Measurements from ENCODE around the gene GABPB1. TPM values are rescaled to one million over a fixed set of nuclear protein-coding genes. Genes with fewer than 3 reads are reported as not detected.

Gene GABPB1
- total RNA-seq, 1 donor from 2014 or later: 77.7 TPM

GRCh38 chr15:50233192-50233736, 121.7 kb downstream of the GABPB1 start:
- H2AFZ ChIP-seq (replicated peaks): no peak overlapping the region
- peaks cover 3% of the 10 kb centered on the region for H3K4me1 Mint-ChIP-seq

GRCh38 chr15:50232791-50233190, 122.2 kb downstream of the GABPB1 start:
- H4K20me1 ChIP-seq (ENCODE audit: low read depth): no peaks in the 10 kb centered on the region
- H3K36me3 ChIP-seq: no peaks in the 10 kb centered on the region
- H3K36me3 Mint-ChIP-seq: no peaks in the 10 kb centered on the region
- H3K4me3 ChIP-seq: no peak overlapping the region
- no peak overlapping the region for H2AFZ ChIP-seq (replicated peaks)
- no peak for DNase-seq (ENCODE audit: low spot score)
- no peaks in the 10 kb centered on the region for H3K27me3 ChIP-seq
- peaks cover 6% of the 10 kb centered on the region for H3K27me3 Mint-ChIP-seq (ENCODE audit: insufficient read depth, low read depth)
- no peaks in the 10 kb centered on the region for H3K4me1 ChIP-seq
- no peak overlapping the region for H3K4me2 ChIP-seq
- no peak overlapping the region for H3K27ac ChIP-seq
- peaks cover 3% of the 10 kb centered on the region for H3K4me1 Mint-ChIP-seq
- H3K27ac Mint-ChIP-seq: no peak overlapping the region
- no peaks in the 10 kb centered on the region for H3K9me3 ChIP-seq (ENCODE audit: low read depth)
- no peaks in the 10 kb centered on the region for H3K9me3 Mint-ChIP-seq
- no peaks in the 10 kb centered on the region for H3K79me2 ChIP-seq (ENCODE audit: low read depth)
- H3K4me3 Mint-ChIP-seq: no peak overlapping the region
- H3K9ac ChIP-seq: no peak overlapping the region
- TF ChIP-seq EZH2 (IDR thresholded peaks at IDR 0.05): no peak
- no peak for TF ChIP-seq EZH2phosphoT487 (IDR thresholded peaks at IDR 0.05)
- no peak for TF ChIP-seq CTCF (IDR thresholded peaks at IDR 0.05)
- no peaks in the 10 kb centered on the region for H3F3A ChIP-seq (ENCODE audit: low read depth)

More at GRCh38 chr15:50233192-50233736, 121.7 kb downstream of the GABPB1 start:
- Histone ChIP-seq H3F3A (ENCODE audit: low read depth) (no peaks in the 10 kb centered on the region), H3K9me3 (ENCODE audit: low read depth) (no peaks in the 10 kb centered on the region), H3K4me1 (no peaks in the 10 kb centered on the region), H3K9ac (no peak overlapping the region), H3K27me3 (no peaks in the 10 kb centered on the region), H3K4me2 (no peak overlapping the region), H4K20me1 (ENCODE audit: low read depth) (no peaks in the 10 kb centered on the region), H3K79me2 (ENCODE audit: low read depth) (no peaks in the 10 kb centered on the region), H3K36me3 (no peaks in the 10 kb centered on the region), H3K4me3 (no peak overlapping the region), H3K27ac (no peak overlapping the region)
- TF ChIP-seq EZH2phosphoT487 (IDR thresholded peaks at IDR 0.05): no peak
- TF ChIP-seq EZH2 (IDR thresholded peaks at IDR 0.05): no peak
- no peak for TF ChIP-seq CTCF (IDR thresholded peaks at IDR 0.05)
- H3K27me3 Mint-ChIP-seq (ENCODE audit: insufficient read depth, low read depth): peaks cover 4% of the 10 kb centered on the region
- H3K4me3 Mint-ChIP-seq: no peak overlapping the region
- no peak for DNase-seq (ENCODE audit: low spot score)
- no peaks in the 10 kb centered on the region for H3K36me3 Mint-ChIP-seq
- no peak overlapping the region for H3K27ac Mint-ChIP-seq
- no peaks in the 10 kb centered on the region for H3K9me3 Mint-ChIP-seq

- Mint-ChIP-seq H3K4me1 (peaks cover 3% of the 10 kb centered on the region), H3K27me3 (ENCODE audit: insufficient read depth, low read depth) (peaks cover 8% of the 10 kb centered on the region), H3K4me3 (no peak overlapping the region), H3K36me3 (no peaks in the 10 kb centered on the region), H3K9me3 (no peaks in the 10 kb centered on the region), H3K27ac (no peak overlapping the region)
- no peaks in the 10 kb centered on the region for H3K9me3 ChIP-seq (ENCODE audit: low read depth)
- H3K4me3 ChIP-seq: no peak overlapping the region
- DNase-seq (ENCODE audit: low spot score): no peak
- H3K36me3 ChIP-seq: no peaks in the 10 kb centered on the region
- TF ChIP-seq EZH2phosphoT487 (IDR thresholded peaks at IDR 0.05) (no peak), EZH2 (IDR thresholded peaks at IDR 0.05) (no peak), CTCF (IDR thresholded peaks at IDR 0.05) (no peak)
- H3K27ac ChIP-seq: no peak overlapping the region
- no peak overlapping the region for H3K9ac ChIP-seq
- H4K20me1 ChIP-seq (ENCODE audit: low read depth): no peaks in the 10 kb centered on the region
- H3K27me3 ChIP-seq: no peaks in the 10 kb centered on the region
- H3K4me2 ChIP-seq: no peak overlapping the region
- H2AFZ ChIP-seq (replicated peaks): no peak overlapping the region
- H3K79me2 ChIP-seq (ENCODE audit: low read depth): no peaks in the 10 kb centered on the region
- no peaks in the 10 kb centered on the region for H3F3A ChIP-seq (ENCODE audit: low read depth)
- no peaks in the 10 kb centered on the region for H3K4me1 ChIP-seq
These were observed 123.2 kb downstream of the GABPB1 start for GRCh38 chr15:50231761-50232160.
